Activated CD8-positive, alpha-beta T cell treated with anti-CD3 and anti-CD28 coated beads, Interleukin-2, amount 10 ng/mL, durations not matched to agents 7 days and 5 days (primary cell): ENCODE data around the gene BEND7. TPM values are rescaled to one million over a fixed set of nuclear protein-coding genes. Genes with fewer than 3 reads are reported as not detected.

Source experiments
- ATAC-seq: fragments of 150-1000 bp; cut with Tn5 transposase; one replicate; pipeline ENCODE4 v1.10.0; 2021; ENCODE audit warnings: moderate library complexity
- CTCF ChIA-PET: fragments of 350-600 bp; sonication (Branson Sonifier 250); formaldehyde crosslinking; loops from one replicate; lab custom pipeline; 2021; ENCODE audit warnings: antibody characterized with exemption; lab: Charles Lee
- POLR2A ChIA-PET: fragments of 350-600 bp; sonication (Branson Sonifier 250); formaldehyde crosslinking; loops from one replicate; lab custom pipeline; 2021; ENCODE audit warnings: antibody characterized with exemption; lab: Charles Lee
- DNase-seq: peaks from one replicate; pipeline ENCODE4 v3.0.0-alpha.2; 2020
- H3K27ac Mint-ChIP-seq: one replicate; pipeline ENCODE4 v1.8.0; 2021; ENCODE audit warnings: mild to moderate bottlenecking, mixed read lengths
- H3K27me3 Mint-ChIP-seq: one replicate; pipeline ENCODE4 v1.8.0; 2021; ENCODE audit warnings: low read depth, mixed read lengths
- H3K36me3 Mint-ChIP-seq: one replicate; pipeline ENCODE4 v1.8.0; 2021; ENCODE audit warnings: low read depth, mixed read lengths
- H3K4me1 Mint-ChIP-seq: one replicate; pipeline ENCODE4 v1.8.0; 2021; ENCODE audit warnings: low read depth, mixed read lengths
- H3K4me3 Mint-ChIP-seq: one replicate; pipeline ENCODE4 v1.8.0; 2021; ENCODE audit warnings: mild to moderate bottlenecking, mixed read lengths
- H3K9me3 Mint-ChIP-seq: one replicate; pipeline ENCODE4 v1.8.0; 2022; ENCODE audit warnings: mixed read lengths; ENCODE audit not compliant: insufficient read depth
- total RNA-seq, 2 experiments: library from RNA; stranded (reverse); gene quantifications; one replicate each; pipeline ENCODE4 v1.2.3, GENCODE V29; 2021

BEND7 gene
- not detected for total RNA-seq

- DNase-seq, result no peak
- H3K9me3 Mint-ChIP-seq, result no peaks in the 10 kb centered on the region
- peak within 1 kb of the TSS; percentile 46 for H3K4me3 Mint-ChIP-seq
- H3K4me1 Mint-ChIP-seq, result peaks cover 3% of the 10 kb centered on the region
- no peaks in the 10 kb centered on the region for H3K36me3 Mint-ChIP-seq
- H3K27ac Mint-ChIP-seq, result no peak within 1 kb of the TSS
- peak; percentile 63 for ATAC-seq
- H3K27me3 Mint-ChIP-seq, result peaks cover 60% of the 10 kb centered on the region
- ChIA-PET CTCF (no interaction called here), POLR2A (no interaction called here)
Measured at GRCh38 chr10:13528875-13529713, at the start of gene BEND7. Gene BEND7, minus strand, starts transcription at chr10:13529014. Its CDS starts 481 bp downstream, at chr10:13528533.

DNA sequence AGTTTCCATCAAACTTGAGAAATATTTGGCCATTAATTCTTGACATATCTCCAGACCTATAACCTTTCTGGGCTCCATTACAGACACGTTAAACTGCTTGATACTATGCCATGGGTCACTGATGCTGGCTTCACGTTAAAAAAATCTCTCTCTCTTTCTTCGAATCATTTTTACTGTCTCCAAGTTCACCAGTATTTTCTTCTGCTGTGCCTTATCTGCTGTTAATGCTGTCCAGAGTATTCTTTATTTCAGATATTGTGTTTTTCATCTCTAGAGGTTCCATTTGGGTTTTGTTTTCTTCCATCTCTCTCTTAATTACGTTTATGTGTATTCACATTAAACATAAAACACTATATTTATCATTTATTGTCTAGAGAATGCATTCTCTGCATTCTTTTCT is 45.1 kb upstream of the BEND7 start:
- Mint-ChIP-seq H3K27ac (no peak overlapping the region), H3K27me3 (peaks cover 14% of the 10 kb centered on the region), H3K4me3 (no peak overlapping the region), H3K4me1 (no peaks in the 10 kb centered on the region), H3K9me3 (no peaks in the 10 kb centered on the region), H3K36me3 (no peaks in the 10 kb centered on the region)
- ChIA-PET POLR2A (no interaction called here), CTCF (interaction anchor here (0.9 kb wide), 1 partner anchor 13 kb away, joined by 4 read pairs; the partner anchor contains the start of gene PRPF18)
- DNase-seq, result no peak
- ATAC-seq, result no peak

- Mint-ChIP-seq H3K4me1 (no peaks in the 10 kb centered on the region), H3K27ac (no peak overlapping the region), H3K9me3 (no peaks in the 10 kb centered on the region), H3K36me3 (no peaks in the 10 kb centered on the region), H3K4me3 (no peak overlapping the region), H3K27me3 (peaks cover 22% of the 10 kb centered on the region)
- ChIA-PET CTCF (no interaction called here), POLR2A (no interaction called here)
- DNase-seq (no peak), ATAC-seq (no peak)
Measured at GRCh38 chr10:13571541-13571940, 42.7 kb upstream of the BEND7 start.

GRCh38 chr10:13567030-13567429 is 38.2 kb upstream of the BEND7 start:
- ChIA-PET CTCF (no interaction called here), POLR2A (no interaction called here)
- peaks cover 17% of the 10 kb centered on the region for H3K27me3 Mint-ChIP-seq
- H3K4me1 Mint-ChIP-seq, result no peaks in the 10 kb centered on the region
- H3K36me3 Mint-ChIP-seq, result no peaks in the 10 kb centered on the region
- no peak for DNase-seq
- no peaks in the 10 kb centered on the region for H3K9me3 Mint-ChIP-seq
- no peak overlapping the region for H3K4me3 Mint-ChIP-seq
- ATAC-seq, result no peak
- H3K27ac Mint-ChIP-seq, result no peak overlapping the region

GRCh38 chr10:13564576-13564975 is 35.8 kb upstream of the BEND7 start:
- Mint-ChIP-seq H3K27me3 (peaks cover 13% of the 10 kb centered on the region), H3K9me3 (no peaks in the 10 kb centered on the region), H3K27ac (no peak overlapping the region), H3K4me1 (no peaks in the 10 kb centered on the region), H3K36me3 (no peaks in the 10 kb centered on the region), H3K4me3 (no peak overlapping the region)
- CTCF ChIA-PET, result no interaction called here
- POLR2A ChIA-PET, result no interaction called here
- no peak for ATAC-seq
- DNase-seq, result no peak

DNA sequence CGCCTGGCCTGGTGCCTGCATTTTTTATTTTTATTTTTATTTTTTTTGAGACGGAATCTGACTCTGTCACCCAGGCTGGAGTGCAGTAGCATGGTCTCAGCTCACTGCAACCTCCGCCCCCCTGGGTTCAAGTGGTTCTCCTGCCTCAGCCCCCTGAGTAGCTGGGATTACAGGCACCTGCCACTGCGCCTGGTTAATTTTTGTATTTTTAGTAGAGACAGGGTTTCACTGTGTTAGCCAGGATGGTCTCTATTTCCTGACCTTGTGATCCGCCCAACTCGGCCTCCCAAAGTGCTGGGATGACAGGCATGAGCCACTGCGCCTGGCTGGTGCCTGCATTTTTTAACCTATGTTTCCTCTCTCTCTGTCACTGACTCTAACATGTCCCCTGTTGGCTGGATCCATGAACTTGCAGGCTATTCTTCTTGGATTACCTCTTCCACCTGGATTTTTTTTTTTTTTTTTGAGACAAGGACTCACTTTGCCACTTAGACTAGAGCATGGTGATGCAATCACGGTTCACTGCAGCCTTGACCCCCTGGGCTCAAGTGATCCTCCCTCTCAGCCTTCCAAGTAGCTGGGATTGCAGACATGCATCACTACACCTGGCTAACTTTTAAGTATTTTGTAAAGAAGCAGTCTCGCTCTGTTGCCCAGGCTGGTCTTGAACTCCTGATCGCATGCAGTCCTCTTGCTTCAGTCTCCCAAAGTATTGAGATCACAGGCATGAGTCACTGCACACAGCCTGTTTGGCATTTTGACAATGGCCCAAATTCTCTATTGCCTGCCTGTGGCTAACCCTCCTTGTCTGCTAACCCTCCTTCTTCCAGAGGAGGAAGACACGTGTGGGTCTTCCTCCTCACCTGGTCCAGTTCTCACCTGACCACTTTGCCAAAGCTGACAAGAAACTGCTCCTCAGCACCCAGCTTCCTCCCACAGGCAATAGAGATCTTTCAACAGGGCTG is 34.9 kb upstream of the BEND7 start:
- Mint-ChIP-seq H3K27ac (no peak overlapping the region), H3K27me3 (peaks cover 9% of the 10 kb centered on the region), H3K4me1 (no peaks in the 10 kb centered on the region), H3K9me3 (no peaks in the 10 kb centered on the region), H3K4me3 (no peak overlapping the region), H3K36me3 (no peaks in the 10 kb centered on the region)
- ATAC-seq (no peak), DNase-seq (no peak)
- CTCF ChIA-PET, result no interaction called here
- POLR2A ChIA-PET, result no interaction called here

DNA sequence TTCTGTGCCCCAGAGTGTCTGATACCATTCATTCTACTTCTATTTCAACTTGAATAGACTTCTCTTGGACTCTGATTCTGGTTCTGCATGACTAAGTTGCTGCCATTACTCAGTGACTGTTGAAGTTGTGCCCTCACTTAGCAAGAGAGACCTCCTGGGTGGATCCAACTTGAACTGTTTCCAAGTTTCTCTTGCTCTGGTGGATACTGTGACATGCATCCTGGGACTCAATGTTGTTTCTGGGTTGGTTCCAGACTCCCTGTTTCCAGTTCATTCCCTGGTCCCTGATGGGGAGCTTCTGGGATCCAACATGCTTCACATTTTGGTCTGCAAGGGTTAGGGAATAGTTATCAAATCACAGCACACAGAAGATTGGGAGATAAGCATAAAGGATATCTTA is 31.8 kb upstream of the BEND7 start:
- H3K27ac Mint-ChIP-seq, result no peak overlapping the region

DNA sequence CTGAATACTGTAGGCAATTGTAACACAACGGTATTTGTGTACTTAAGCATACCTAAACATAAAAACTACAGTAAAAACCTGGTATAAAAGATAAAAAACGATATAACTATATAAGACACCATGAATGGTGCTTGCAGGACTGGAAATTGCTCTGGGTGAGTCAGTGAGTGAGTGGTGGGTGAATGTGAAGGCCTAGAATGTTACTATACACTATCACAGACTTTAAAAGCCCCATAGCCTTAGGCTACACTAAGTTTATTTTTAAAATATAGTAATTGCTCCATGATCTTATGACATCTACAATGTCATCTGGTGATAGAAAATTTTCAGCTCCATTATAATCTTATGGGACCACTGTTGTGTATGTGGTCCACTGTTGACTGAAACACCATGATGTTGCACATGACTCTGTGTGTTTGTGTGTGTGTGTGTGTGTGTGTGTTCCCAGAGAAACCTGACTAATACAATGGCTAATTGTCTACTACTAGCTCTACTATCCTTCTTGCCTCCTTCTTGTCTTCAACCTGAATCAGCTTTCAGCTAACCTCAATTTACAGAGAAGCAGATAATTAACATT is 30.4 kb upstream of the BEND7 start:
- Mint-ChIP-seq H3K36me3 (no peaks in the 10 kb centered on the region), H3K9me3 (no peaks in the 10 kb centered on the region), H3K4me3 (no peak overlapping the region), H3K4me1 (peaks cover 2% of the 10 kb centered on the region), H3K27ac (no peak overlapping the region), H3K27me3 (peaks cover 8% of the 10 kb centered on the region)
- DNase-seq (no peak), ATAC-seq (no peak)
- ChIA-PET CTCF (no interaction called here), POLR2A (no interaction called here)

More for the DNA sequence above, 31.8 kb upstream of the BEND7 start:
- H3K4me1 Mint-ChIP-seq, result peaks cover 2% of the 10 kb centered on the region
- ChIA-PET POLR2A (no interaction called here), CTCF (no interaction called here)
- H3K4me3 Mint-ChIP-seq, result no peak overlapping the region
- ATAC-seq (no peak), DNase-seq (no peak)
- H3K36me3 Mint-ChIP-seq, result no peaks in the 10 kb centered on the region
- H3K27me3 Mint-ChIP-seq, result peaks cover 8% of the 10 kb centered on the region
- H3K9me3 Mint-ChIP-seq, result no peaks in the 10 kb centered on the region

GRCh38 chr10:13555884-13556510 is 27.2 kb upstream of the BEND7 start:
- DNase-seq (no peak), ATAC-seq (no peak)
- Mint-ChIP-seq H3K4me3 (no peak overlapping the region), H3K27ac (no peak overlapping the region), H3K9me3 (peaks cover 4% of the 10 kb centered on the region), H3K36me3 (no peaks in the 10 kb centered on the region), H3K27me3 (peaks cover 8% of the 10 kb centered on the region), H3K4me1 (peaks cover 2% of the 10 kb centered on the region)
- ChIA-PET CTCF (no interaction called here), POLR2A (no interaction called here)

DNA sequence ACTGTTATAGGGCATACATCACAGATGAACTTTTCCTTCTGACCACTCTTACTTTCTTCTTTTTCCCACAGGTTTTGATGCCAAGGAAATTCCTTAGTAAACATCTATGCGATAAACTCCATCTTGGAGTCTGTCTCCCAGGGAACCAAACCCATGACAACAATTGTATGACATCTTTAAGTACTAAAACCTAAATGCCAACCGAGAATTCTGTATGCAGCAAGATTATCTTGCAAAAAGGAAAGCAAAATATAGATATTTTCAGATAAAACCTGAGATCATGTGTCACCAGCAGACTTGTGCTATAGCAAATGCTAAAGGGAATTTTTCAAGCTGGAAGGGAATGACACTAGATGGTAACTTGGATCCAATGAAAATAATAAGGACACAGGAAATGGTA is 22.0 kb upstream of the BEND7 start:
- DNase-seq, result no peak
- Mint-ChIP-seq H3K36me3 (no peaks in the 10 kb centered on the region), H3K27ac (no peak overlapping the region), H3K9me3 (peaks cover 9% of the 10 kb centered on the region), H3K4me1 (no peaks in the 10 kb centered on the region), H3K4me3 (no peak overlapping the region), H3K27me3 (peaks cover 14% of the 10 kb centered on the region)
- ATAC-seq, result no peak
- CTCF ChIA-PET, result no interaction called here
- POLR2A ChIA-PET, result no interaction called here

- Mint-ChIP-seq H3K4me3 (no peak overlapping the region), H3K36me3 (no peaks in the 10 kb centered on the region), H3K4me1 (no peaks in the 10 kb centered on the region), H3K9me3 (no peaks in the 10 kb centered on the region), H3K27ac (no peak overlapping the region), H3K27me3 (peaks cover 24% of the 10 kb centered on the region)
- ATAC-seq, result no peak
- ChIA-PET POLR2A (no interaction called here), CTCF (no interaction called here)
- no peak for DNase-seq
Measured at GRCh38 chr10:13542533-13542932, 13.7 kb upstream of the BEND7 start.
